HG03025 (cell line): ENCODE data around the gene GAL3ST3.
"Not testable (repeated sequence)": the region's sequence is repeated elsewhere in the genome, so short reads cannot be mapped to it uniquely, and the experiment has no call there.

Experiments
- ATAC-seq: cut with Tn5 transposase; IDR thresholded peaks from one replicate; pipeline ENCODE4 v1.9.1; 2021; ENCODE audit warnings: mild to moderate bottlenecking, moderate library complexity; ENCODE audit not compliant: unreplicated experiment, low FRiP score

GAL3ST3 gene

DNA sequence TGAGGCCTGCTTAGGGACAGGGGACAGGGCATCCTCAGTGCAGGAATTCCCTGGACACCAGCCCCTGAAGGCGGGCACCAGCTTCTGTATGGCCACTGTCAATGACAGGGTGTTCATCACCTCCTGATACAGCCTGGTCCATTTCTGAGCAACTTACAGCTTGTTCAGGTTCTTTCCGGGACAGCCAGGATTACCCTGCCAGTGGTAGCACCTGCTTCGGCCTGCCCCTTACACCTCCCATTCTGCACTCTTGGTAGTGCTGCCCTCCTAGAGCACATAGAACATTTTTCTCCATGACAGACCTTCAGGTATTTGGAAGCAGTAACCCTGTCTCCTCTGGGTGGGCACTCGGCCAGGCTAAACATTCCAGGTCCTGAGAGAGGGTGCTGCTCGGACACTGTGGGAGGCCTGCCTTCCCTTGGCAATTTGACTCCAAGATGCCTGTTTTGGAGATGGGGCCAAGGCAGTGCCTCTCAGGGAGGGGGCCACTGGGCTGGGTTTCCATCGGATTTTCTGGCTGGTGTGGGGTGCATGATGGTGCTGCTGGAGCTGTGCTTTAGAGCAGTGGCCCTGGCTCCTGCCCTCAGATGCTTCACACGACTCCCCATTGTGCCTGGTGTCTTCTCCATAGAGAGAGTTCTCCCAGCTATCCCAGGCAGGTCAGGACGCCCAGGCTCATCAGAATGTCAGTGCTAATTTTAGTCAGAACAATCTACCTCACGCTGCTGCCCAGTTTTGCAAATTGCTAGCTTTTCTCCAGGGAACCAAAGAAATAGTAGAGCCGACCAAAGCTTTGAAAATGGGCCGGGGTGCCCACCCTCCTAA is 1.2 kb downstream of the GAL3ST3 start:
- ATAC-seq = no peak

DNA sequence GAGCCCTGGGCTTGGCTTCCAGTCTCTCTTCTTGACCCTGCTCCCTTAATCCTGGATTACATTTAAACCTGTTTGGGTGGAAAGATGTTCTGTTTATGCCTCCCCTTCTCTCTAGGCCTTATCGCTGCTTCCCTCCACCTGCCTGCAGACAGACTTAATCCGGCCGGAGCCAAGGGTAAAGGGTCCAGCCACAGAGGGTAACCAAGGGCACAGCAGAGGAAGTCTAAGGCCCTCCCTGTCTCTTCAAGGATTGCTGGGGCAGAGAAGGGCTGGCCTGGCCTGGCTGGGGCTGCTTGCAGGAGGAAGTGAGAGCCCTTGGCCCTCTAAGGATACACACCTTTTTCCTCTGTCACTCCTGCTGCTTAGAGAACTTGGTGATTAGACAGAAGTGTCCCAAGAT is 2.1 kb downstream of the GAL3ST3 start:
- ATAC-seq = no peak

DNA sequence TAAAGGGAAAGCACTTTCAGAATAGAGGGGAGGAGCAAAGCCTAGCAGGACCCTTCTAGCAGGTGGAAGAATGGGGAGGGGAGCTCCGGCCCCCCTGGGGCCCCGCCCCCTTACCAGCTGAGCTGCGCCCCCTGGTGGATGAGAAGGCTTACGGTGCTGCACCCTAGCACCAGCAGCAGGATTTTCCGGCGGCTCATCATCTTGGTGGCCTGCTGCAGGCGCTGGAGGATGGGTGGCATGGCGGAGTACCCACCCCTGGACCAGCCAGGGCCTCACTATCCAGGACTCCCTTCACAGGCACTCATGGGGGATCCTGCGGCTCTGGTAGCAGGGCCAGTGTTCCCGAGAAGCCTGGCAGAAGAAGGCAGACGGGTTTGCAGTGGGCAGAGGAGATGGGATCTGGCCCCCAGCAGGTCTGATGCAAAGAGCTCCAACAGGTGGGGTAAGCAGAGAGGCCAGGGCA is 3.8 kb downstream of the GAL3ST3 start:
- ATAC-seq = peak; percentile 53

DNA sequence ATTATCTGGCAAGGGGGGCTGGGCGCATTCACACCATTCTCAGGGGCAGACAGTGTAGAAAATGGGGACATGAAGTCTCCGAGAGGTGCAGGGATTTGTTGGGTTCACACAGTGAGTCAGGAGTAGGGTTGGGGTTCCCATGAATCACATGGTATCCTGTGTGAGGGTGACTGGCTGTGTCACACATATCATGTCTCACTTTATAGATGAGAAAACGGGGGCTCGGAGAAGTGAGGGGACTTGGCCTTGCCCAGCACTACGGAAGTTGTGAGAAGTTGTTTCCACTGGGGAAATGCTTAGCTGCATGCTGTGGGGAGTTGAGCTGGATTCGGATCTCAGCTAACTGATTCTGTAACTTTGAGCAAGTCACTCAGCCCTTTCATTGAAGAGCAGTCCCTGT is 4.2 kb downstream of the GAL3ST3 start:
- no peak for ATAC-seq

DNA sequence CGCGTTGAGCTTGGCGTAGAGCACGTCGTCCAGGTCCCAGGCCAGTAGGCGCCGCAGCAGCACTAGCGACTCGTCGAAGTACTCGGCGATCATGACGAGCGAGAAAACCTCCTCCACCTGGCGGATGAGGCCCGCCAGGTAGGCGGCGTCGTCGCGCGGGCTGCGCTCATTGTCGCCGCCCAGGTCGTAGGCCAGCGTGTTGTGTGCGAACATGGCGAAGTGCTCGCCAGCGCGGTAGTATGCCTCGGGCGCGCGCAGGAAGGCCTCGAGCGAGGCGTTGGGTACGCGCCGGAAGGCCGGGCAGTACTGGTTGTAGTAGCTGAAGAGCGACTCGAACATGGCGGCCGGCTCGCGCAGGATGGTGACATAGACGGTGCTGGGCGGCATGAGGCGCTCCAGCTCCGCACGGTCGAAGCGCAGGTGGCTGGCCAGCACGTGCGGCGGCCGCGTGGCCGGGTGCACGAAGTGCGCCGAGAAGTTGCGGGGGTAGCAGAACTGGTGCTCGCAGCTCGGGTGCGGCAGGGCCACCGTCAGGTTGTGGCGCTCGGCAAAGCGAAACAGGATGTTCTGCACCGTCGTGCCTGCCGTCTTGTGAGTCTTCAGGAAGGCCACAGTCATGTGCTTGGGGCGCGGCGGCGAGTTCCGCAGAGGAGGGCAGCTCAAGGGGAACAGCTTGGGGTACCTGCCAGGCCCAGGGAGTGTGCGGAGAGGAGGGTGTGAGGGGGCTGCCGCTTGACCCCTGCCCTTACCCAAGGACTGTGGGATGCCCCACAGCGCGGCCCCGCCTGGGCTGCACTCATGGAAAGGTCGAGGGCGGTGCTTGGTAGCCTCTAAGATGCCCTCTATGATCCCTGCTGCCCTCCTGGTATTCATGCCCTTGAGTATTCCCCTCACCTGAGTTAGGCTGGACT is 5.7 kb downstream of the GAL3ST3 start:
- no peak for ATAC-seq

DNA sequence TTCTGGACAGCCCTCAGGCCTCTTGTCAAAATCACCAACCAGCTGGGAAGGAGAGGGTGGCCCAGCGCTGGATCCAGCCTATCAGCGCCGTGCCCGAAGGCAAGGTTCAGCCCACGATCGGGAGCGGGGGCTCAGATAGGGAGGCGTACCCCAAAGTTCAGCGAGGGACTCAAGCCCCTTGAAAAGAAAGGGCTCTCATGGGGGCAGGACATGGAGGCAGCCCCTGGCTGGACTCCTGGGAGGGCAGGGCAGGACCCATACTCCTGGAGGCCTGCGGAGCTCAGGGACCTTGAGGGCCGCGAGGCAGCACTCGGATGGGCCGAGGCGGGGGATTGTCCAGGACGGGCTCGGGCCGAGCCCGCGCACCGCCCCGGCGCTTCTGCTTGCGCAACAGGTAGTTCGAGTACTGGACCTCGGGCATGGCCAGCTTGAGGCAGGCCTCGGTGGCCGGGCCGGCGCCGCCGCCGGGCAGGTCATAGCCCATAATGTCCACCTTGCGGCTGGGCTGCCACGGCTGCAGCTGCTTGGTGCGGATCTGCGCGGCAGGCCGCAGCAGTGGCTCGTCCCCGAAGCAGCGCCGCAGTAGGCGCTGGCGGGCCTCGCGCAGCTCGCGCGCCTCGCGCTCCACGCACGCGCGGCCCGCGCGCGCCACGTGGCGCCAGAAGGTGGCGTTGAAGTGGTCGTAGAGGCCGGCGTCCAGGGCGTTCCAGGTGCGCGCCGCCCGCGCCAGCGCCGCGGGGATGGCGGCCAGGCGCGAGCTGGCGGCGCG is 6.5 kb downstream of the GAL3ST3 start:
- ATAC-seq = no peak

DNA sequence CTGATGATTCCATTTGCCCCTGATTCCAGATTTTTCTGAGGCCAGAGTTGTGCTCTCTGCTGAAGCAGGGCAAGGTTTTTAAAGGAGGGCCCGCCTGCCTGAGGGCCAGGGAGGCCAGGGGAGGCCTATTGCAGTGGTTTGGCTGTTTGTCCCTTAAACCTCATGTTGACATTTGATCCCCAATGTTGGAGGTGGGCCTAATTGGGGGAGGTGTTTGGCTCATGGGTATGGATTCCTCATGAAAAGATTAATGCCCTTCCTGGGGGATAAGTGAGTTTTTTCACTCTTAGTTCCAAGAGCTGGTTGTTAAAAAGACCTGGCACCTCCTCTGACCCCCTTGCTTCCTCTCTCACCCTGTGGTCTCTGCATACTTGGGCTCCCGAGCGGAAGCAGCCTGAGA is 9.2 kb downstream of the GAL3ST3 start:
- ATAC-seq = no peak

DNA sequence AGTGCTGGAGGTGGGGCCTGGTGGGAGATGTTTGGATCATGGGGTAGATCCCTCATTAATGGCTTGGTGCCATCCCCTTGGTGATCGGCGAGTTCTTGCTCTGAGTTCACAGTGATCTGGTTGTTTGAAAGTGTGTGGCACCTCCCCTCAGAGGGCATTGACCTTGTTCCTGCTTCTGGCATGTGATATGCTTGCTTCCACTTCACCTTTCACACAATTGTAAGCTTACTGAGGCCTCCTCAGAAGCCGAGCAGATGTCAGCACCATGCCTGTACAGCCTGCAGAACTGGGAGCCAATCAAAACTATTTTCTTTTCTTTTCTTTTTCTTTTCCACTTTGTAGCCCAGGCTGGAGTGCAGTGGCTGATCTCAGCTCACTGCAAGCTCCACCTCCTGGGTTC is 11.6 kb downstream of the GAL3ST3 start:
- no peak for ATAC-seq

DNA sequence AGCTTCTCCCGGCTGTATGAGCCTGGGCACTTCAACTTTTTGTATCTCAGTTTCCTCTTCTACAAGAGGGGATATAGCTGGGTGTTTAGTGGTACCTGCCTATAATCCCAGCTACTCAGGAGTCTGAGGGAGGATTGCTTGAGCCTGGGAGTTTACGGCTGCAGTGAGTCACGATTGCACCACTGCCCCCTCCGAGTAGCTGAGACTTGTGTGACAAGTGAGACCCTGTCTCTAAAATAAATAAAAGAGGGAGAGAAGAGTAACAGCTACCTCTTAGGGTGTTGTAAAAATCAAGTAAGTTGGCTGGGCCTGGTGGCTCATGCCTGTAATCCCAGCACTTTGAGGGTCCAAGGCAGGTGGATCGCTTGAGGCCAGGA is 12.6 kb downstream of the GAL3ST3 start:
- no peak for ATAC-seq

DNA sequence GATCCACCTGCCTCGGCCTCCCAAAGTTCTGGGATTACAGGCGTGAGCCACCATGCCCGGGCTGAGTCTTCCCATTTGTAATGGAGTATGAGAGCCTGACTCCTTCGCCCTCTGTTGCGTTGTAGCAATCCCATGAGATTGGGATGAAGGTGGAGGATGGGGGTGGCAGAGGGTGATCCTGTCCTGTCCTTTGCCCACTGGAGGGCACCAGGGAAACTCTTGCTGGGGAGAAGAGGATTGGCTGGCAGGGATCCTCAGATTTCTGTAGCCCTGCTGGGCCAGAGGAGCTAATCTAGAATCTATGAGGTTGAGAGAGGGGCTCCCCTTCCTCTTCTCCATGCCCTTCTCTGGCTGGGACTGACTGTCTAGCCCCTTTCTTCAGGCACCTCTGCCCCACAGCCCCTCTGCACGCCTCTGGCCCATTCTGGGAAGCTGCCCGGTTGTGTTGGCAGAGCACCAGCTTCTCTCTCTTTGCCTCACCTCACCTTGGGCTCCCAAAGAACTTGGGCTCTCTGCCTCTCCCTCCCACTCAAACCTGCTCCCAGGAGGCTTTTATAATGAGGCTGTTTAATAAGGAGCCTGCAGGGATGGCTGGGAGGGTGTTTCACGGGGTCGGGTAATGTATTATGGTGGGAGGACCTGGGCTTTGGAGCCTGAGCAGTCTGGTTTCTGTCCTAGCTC is 13.2 kb downstream of the GAL3ST3 start:
- no peak for ATAC-seq

DNA sequence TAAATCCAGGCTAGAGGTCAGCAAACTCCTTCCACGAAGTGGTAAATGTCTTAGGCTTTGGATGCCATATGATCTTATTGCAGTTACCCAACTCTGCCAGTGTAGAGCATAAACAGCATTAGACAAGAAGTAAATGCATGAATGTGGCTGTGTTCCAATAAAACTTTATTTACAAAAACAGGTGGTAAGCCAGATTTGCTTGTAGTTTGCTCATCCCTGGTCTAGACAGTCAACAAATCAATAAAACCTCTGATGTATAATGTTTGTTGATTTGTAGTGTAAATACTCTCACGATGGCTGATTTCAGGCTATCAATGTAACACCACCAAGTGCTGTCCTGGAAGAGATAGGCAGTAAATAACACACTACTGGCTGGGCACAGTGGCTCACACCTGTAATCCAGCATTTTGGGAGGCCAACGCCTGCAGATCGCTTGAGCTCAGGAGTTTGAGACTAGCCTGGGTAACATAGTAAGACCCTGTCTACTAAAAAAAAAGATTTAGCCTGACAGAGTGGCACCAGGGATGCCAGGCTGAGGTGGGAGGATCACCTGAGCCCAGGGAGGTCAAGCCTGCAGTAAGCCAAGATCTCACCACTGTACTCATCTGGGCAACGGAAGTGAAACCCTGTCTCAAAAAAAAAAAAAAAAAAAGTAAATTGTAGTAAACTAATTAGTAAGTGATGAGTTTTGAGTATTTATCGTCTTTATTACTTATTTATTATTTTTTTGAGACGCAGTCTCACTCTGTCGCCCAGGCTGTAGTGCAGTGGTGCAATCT is 15.8 kb downstream of the GAL3ST3 start:
- no peak for ATAC-seq

DNA sequence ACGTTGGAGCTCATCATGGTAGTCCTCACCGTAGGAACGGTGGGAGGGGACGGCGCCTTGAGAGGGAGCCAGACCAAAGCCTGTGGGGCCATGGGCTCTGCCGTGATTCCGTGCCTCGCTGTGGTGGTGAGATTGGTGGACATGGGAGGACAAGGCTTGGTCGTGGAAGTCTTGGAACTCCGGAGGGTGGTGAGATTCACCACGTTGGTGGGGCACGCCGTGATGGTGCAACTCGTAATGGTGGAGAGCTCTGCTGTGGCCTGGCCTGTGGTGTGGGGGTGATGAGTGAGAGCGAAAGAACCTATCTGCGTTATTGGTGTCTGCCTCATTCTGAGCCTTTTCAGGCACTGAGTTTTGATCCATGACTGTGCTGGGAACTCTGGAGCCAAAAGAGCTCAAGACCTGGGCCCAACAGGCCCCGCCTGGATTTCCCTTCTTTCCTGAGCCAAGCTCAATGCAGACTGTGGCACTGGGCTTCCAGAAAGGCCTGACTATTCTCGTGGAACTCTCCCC is 22.9 kb downstream of the GAL3ST3 start, which contains the start of gene CATSPER1:
CATSPER1 (minus strand) TSS at position 463 of the 513 bp plus-strand sequence; CDS start at position 363, 100 bp downstream.
- no peak for ATAC-seq

DNA sequence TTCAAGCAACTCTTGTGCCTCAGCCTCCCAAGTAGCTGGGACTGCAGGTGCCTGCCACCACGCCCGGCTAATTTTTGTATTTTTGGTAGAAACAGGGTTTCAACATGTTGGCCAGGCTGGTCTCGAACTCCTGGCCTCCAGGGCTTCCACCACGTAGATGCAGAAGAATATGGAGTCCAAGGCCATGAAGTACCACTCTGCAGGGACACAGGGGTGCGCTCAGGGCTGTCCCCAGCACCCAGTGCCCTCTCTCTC is 25.8 kb downstream of the GAL3ST3 start:
- ATAC-seq = not testable (repeated sequence)

DNA sequence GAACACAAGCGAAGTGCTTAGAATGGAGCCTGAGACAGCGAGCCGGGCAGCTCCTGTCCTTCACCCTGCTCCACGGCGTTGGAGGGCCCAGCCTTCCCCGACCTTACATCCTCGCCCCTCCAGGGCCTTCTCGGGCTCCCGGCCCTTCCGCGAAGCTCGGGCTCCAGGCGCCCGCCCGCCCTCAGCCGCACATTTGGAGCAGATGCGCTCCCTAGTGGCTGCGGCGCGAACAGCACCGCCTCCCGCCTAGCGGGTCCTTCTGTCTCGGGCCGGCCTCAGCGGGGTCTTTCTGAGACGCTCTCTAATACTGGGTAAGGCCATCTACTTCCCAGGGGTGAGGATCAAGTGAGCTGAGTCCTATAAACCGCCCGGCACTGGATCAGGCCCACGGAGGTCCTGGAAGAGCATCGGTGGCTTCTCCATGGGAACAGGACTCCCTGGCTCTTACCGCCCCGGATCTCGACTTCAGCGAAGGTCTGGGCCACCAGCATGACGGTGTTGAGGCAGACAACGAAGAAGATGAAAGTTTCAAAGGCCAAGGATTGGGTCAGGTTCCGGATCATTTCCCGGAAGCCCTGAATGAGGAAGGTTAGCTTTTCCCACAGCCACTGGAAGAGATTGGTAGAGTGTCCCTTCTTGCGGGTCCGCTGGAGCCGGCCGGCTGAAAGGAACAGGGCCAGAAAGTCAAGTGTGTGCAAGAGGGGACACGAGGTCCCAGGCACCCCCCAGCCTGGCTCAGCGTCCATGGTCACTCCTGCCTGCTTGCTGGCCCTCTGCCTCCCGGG is 26.4 kb downstream of the GAL3ST3 start:
- no peak for ATAC-seq

DNA sequence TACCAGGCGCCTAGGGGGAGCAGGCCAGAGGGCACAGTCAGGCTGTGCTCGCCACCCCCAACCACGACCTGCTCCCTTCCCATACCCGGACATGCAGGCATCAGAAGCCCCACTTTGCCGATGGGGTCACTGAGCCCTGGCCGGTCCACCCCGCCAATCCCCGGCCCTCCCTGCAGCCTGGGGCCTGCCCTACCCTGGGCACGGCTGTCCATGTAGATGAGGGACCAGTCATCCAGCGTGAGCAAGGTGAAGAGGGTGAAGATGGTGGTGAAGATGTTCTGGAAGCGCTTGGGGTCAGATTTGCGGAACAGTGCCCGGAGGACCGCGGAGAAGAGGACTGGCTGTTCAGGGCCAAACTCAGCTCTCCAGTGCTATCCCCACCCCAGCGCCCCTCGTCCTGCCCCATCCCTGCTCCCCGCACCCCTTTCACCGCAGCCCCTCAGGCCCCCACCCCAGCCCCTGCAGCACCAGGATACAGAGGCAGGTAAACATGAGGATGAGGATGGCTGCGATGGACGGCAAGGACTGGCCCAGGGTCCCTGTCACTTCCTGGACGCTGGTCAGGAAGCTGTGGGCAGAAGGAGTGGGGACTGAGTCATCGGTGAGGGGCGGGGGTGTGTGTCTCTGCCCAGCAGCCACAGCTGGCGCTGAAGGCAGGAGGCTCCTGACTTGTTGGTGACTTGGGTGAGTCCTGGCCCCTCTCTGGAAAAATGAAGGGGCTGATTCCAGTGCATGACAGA is 28.2 kb downstream of the GAL3ST3 start:
- ATAC-seq = no peak

DNA sequence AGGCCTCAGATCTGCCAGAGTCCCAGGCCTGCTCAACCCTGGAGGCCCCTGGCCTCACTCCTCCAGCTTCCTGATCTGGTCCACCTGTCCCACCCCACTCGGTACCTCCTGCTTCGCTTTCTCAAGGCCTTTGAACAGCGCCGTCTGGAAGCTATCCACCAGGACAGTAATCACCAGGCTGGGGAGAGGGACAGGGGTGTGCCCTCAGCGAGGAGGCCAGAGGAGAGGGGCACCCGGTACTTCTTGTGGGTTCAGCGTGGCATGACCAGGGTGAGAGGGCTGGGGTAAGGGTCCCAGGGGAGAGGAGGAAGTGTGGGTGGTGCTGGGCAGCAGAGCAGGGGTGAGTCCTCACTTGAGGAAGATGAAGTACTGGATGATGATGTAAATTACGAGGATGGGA is 28.7 kb downstream of the GAL3ST3 start:
- ATAC-seq = no peak

DNA sequence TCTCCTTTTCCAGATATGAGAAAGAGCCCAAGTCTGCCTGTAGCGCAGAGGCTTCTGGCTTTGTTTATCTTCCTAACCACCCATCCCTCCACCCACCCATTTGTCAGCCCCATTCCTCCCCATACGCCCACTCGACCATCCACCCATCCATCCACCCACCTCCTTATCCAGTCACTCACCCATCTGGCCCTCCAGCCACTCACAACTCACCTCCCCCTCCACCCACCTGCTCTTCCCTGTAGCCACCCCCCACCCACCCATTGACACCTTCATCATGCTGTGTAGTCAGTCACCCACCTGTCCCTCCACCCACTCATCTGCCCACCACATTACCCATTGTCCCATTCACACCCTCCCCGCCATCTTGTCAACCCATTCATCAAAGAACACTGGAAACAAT is 31.6 kb downstream of the GAL3ST3 start:
- no peak for ATAC-seq

DNA sequence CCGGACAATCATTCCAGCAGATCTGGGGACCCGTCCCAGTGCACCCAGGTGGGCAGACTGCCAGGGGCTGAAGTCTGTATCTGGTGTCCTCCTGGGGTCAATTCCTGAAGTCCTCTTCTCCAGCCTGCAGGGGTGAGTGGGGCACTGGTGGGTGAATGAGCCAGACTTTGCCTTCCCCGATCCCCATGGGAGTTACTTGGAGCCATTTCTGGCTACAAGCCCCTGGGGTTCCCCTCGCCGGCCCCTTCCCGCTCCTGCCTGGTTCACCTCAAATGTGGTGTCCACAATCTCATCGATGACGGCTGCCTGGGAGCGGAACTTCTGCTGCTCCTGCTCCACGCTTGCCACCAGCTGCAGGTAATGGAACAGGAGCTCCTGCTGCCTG is 32.2 kb downstream of the GAL3ST3 start:
- no peak for ATAC-seq
